GM18870 (cell line): ENCODE measurements around the gene HYI.
"Not testable (repeated sequence)": the region's sequence is repeated elsewhere in the genome, so short reads cannot be mapped to it uniquely, and the experiment has no call there.

Experiments used
- ATAC-seq: cut with Tn5 transposase; IDR thresholded peaks from one replicate; pipeline ENCODE4 v1.9.1; 2021; ENCODE audit warnings: moderate library complexity; ENCODE audit not compliant: unreplicated experiment

HYI gene

GRCh38 chr1:43430831-43431230 is 22.9 kb downstream of the HYI start:
- no peak for ATAC-seq

- no peak for ATAC-seq
Observed at GRCh38 chr1:43427941-43428340, 25.8 kb downstream of the HYI start.

- ATAC-seq = no peak
Observed at GRCh38 chr1:43427524-43427923, 26.2 kb downstream of the HYI start.

- no peak for ATAC-seq
Observed at GRCh38 chr1:43426221-43426620, 27.5 kb downstream of the HYI start.

GRCh38 chr1:43425045-43425444 is 28.7 kb downstream of the HYI start:
- ATAC-seq = no peak

- ATAC-seq = no peak
Observed at GRCh38 chr1:43423672-43424550, 29.8 kb downstream of the HYI start.

GRCh38 chr1:43422995-43423671 is 30.6 kb downstream of the HYI start:
- ATAC-seq = no peak

- ATAC-seq = no peak
Observed at GRCh38 chr1:43421976-43422750, 31.6 kb downstream of the HYI start.

GRCh38 chr1:43421396-43421795 is 32.3 kb downstream of the HYI start:
- no peak for ATAC-seq

GRCh38 chr1:43420874-43421273 is 32.9 kb downstream of the HYI start:
- no peak for ATAC-seq

GRCh38 chr1:43419627-43420425 is 33.9 kb downstream of the HYI start:
- no peak for ATAC-seq

GRCh38 chr1:43418858-43419257 is 34.9 kb downstream of the HYI start:
- no peak for ATAC-seq

- ATAC-seq = no peak
Observed at GRCh38 chr1:43415901-43416300, 37.8 kb downstream of the HYI start.

- no peak for ATAC-seq
Observed at GRCh38 chr1:43414634-43415223, 39.0 kb downstream of the HYI start.

- not testable (repeated sequence) for ATAC-seq
Observed at GRCh38 chr1:43413426-43413825, 40.3 kb downstream of the HYI start.

- no peak for ATAC-seq
Observed at GRCh38 chr1:43410571-43410970, 43.2 kb downstream of the HYI start.

GRCh38 chr1:43405876-43406234 is 47.9 kb downstream of the HYI start:
- ATAC-seq = no peak

GRCh38 chr1:43405219-43405875 is 48.4 kb downstream of the HYI start:
- no peak for ATAC-seq

- ATAC-seq = no peak
Observed at GRCh38 chr1:43404353-43404752, 49.4 kb downstream of the HYI start.
